Inferior parietal cortex (tissue), 1 donor: ENCODE measurements around the gene KCNMA1.

ENCODE experiments used
- DNase-seq: peaks from one replicate; pipeline ENCODE4 v3.0.0-alpha.2; 2016; ENCODE audit errors: extremely low spot score

KCNMA1 gene

GRCh38 chr10:77117501-77117900, 520.1 kb downstream of the KCNMA1 start:
- no peak for DNase-seq

GRCh38 chr10:77116904-77117303, 520.7 kb downstream of the KCNMA1 start:
- no peak for DNase-seq

GRCh38 chr10:77114181-77114821, 523.3 kb downstream of the KCNMA1 start:
- DNase-seq, result no peak

GRCh38 chr10:77111611-77112550, 525.7 kb downstream of the KCNMA1 start:
- DNase-seq, result peak; percentile 60

- no peak for DNase-seq
These were observed 526.9 kb downstream of the KCNMA1 start for GRCh38 chr10:77110757-77111156.

GRCh38 chr10:77109351-77109994, 528.1 kb downstream of the KCNMA1 start:
- no peak for DNase-seq

GRCh38 chr10:77106676-77107075, 530.9 kb downstream of the KCNMA1 start:
- no peak for DNase-seq

- DNase-seq, result no peak
These were observed 531.8 kb downstream of the KCNMA1 start for GRCh38 chr10:77105761-77106221.

- DNase-seq, result no peak
These were observed 533.1 kb downstream of the KCNMA1 start for GRCh38 chr10:77104459-77104980.

- DNase-seq, result no peak
These were observed 534.4 kb downstream of the KCNMA1 start for GRCh38 chr10:77103213-77103612.

GRCh38 chr10:77101341-77101740, 536.3 kb downstream of the KCNMA1 start:
- no peak for DNase-seq

- DNase-seq, result no peak
These were observed 538.5 kb downstream of the KCNMA1 start for GRCh38 chr10:77099136-77099535.

GRCh38 chr10:77097625-77098024, 540.0 kb downstream of the KCNMA1 start:
- DNase-seq, result no peak

GRCh38 chr10:77093126-77093525, 544.5 kb downstream of the KCNMA1 start:
- no peak for DNase-seq

- no peak for DNase-seq
These were observed 545.9 kb downstream of the KCNMA1 start for GRCh38 chr10:77091597-77092165.

- DNase-seq, result no peak
These were observed 546.9 kb downstream of the KCNMA1 start for GRCh38 chr10:77090381-77091356.

GRCh38 chr10:77087366-77087765, 550.2 kb downstream of the KCNMA1 start:
- DNase-seq, result no peak

GRCh38 chr10:77086081-77086480, 551.5 kb downstream of the KCNMA1 start:
- DNase-seq, result no peak

GRCh38 chr10:77085344-77085743, 552.3 kb downstream of the KCNMA1 start:
- no peak for DNase-seq

GRCh38 chr10:77084431-77085144, 553.0 kb downstream of the KCNMA1 start:
- peak; percentile 20 for DNase-seq
